Measurements from ENCODE around the gene PDZD2.

GRCh38 chr5:32038523-32038922, 399.6 kb downstream of the PDZD2 start:
- TF ChIP-seq EZH2 (IDR thresholded peaks at IDR 0.05; ENCODE audit: borderline replicate concordance, low read depth, low read length, poor library complexity, severe bottlenecking) (no peak), CTCF (conservative IDR thresholded peaks at IDR 0.05; ENCODE audit: low read depth, low read length) (0 out of 2 replicates have a peak, but pooled peaks have one; percentile 27)
